Measurements from ENCODE around the gene BANP. TPM values are rescaled to one million over a fixed set of nuclear protein-coding genes. Genes with fewer than 3 reads are reported as not detected.
"Not testable (repeated sequence)": the region's sequence is repeated elsewhere in the genome, so short reads cannot be mapped to it uniquely, and the experiment has no call there.

Gene BANP
- total RNA-seq, 1 experiment from 2014 or later, result 34.5 TPM

- DNase-seq (ENCODE audit: low spot score); H3K27me3 Mint-ChIP-seq (ENCODE audit: low read depth); H3K4me3 Mint-ChIP-seq; H3K27ac Mint-ChIP-seq; CTCF ChIA-PET; POLR2A ChIA-PET; H3K9me3 Mint-ChIP-seq; ATAC-seq: not testable (repeated sequence)
- Mint-ChIP-seq H3K36me3 (peaks cover 34% of the 10 kb centered on the region), H3K4me1 (peaks cover 16% of the 10 kb centered on the region)
These were observed 35.2 kb downstream of the BANP start for GRCh38 chr16:87986361-87986849.

DNA sequence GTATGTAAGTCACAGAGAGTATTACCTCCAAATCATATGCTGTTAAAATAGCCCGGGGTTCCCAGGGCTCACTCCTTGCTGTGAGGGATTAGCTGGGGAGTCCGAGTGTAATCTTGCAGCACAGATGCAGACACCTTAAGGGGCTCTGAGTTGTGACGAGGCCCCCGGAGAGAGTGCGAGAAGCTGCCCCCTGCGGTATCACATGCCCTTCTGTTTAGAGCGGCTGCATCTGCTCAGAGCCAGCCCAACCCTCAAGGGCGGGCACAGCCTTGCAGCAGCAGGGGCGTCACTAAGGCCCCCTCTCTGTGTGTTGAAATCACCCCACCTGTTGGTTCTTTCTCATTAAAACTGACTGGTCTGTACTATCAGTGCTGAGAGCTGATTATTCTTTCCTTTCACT lies 37.4 kb downstream of the BANP start:
- H3K9me3 Mint-ChIP-seq, H3K4me3 Mint-ChIP-seq: not testable (repeated sequence)

DNA sequence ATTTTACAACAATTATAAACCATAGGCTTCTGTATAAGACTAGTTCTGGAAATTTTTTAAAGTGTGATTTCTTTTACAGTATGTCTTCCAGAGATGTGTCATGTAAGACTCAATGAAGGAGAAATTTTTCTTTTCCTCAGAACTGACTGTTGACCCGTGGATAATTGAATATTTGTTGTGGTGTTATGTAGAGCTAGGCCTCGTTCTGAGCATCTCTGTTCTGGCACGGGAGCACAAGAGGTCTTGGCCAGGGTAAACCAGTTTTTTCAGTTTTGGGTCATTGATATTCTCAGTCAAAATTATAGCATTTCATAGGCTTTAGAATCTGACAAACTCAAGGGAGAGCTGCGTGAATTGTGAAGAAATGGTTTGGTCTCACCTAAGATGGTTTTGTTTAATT lies 39.0 kb downstream of the BANP start:
- H3K9me3 Mint-ChIP-seq; ATAC-seq; DNase-seq (ENCODE audit: low spot score); POLR2A ChIA-PET; H3K27me3 Mint-ChIP-seq (ENCODE audit: low read depth); CTCF ChIA-PET; H3K27ac Mint-ChIP-seq; H3K4me3 Mint-ChIP-seq: not testable (repeated sequence)
- Mint-ChIP-seq H3K4me1 (peaks cover 11% of the 10 kb centered on the region), H3K36me3 (peaks cover 25% of the 10 kb centered on the region)

More for the DNA sequence above, 37.4 kb downstream of the BANP start:
- POLR2A ChIA-PET; DNase-seq (ENCODE audit: low spot score); H3K27me3 Mint-ChIP-seq (ENCODE audit: low read depth): not testable (repeated sequence)
- CTCF ChIA-PET, result interaction anchor here (0.6 kb wide), 1 partner anchor 32 kb away, joined by 5 read pairs; no protein-coding TSS in a partner anchor
- peaks cover 11% of the 10 kb centered on the region for H3K4me1 Mint-ChIP-seq
- H3K36me3 Mint-ChIP-seq, result peaks cover 29% of the 10 kb centered on the region
- peak; percentile 91 for ATAC-seq
- H3K27ac Mint-ChIP-seq, result peak overlapping the region; percentile 60; the same call in 1 of the 2 replicates

- ATAC-seq; DNase-seq (ENCODE audit: low spot score); H3K27ac Mint-ChIP-seq; POLR2A ChIA-PET; H3K4me3 Mint-ChIP-seq; H3K27me3 Mint-ChIP-seq (ENCODE audit: low read depth); CTCF ChIA-PET; H3K9me3 Mint-ChIP-seq: not testable (repeated sequence)
- H3K4me1 Mint-ChIP-seq, result peaks cover 11% of the 10 kb centered on the region
- H3K36me3 Mint-ChIP-seq, result peaks cover 13% of the 10 kb centered on the region
These were observed 40.9 kb downstream of the BANP start for GRCh38 chr16:87992142-87992541.

DNA sequence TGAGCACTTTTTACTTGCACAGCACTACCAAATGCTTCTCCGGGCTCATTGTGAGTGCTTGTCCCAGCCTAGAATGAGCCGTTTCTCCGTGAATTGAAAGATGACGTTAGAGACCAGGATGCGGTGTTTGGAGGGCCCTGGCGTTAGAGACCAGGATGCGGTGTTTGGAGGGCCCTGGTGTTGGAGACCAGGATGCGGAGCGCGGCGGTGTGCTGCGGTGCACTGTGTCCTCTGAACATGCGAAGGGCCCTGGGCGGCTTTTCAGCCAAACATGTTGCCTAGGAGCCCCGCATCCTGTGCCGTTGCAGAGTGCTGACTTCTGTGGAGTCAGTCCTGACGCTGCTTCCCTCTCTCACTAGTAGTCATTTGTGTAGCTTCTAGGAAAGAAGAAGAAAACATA lies 42.7 kb downstream of the BANP start:
- no peak for ATAC-seq
- Mint-ChIP-seq H3K27me3 (ENCODE audit: low read depth) (no peaks in the 10 kb centered on the region), H3K36me3 (peaks cover 18% of the 10 kb centered on the region), H3K4me1 (peaks cover 5% of the 10 kb centered on the region), H3K27ac (no peak overlapping the region), H3K4me3 (no peak overlapping the region), H3K9me3 (no peaks in the 10 kb centered on the region)
- DNase-seq (ENCODE audit: low spot score), result no peak
- ChIA-PET POLR2A (no interaction called here), CTCF (no interaction called here)
- TF ChIP-seq ESRRA (CRISPR knock-in tag; IDR thresholded peaks at IDR 0.05; ENCODE audit: borderline replicate concordance), result no peak
- no peak for TF ChIP-seq CBFB (CRISPR knock-in tag; IDR thresholded peaks at IDR 0.05; ENCODE audit: low read depth)
- no peak for TF ChIP-seq NFYB (CRISPR knock-in tag; conservative IDR thresholded peaks at IDR 0.05; ENCODE audit: low read depth)

DNA sequence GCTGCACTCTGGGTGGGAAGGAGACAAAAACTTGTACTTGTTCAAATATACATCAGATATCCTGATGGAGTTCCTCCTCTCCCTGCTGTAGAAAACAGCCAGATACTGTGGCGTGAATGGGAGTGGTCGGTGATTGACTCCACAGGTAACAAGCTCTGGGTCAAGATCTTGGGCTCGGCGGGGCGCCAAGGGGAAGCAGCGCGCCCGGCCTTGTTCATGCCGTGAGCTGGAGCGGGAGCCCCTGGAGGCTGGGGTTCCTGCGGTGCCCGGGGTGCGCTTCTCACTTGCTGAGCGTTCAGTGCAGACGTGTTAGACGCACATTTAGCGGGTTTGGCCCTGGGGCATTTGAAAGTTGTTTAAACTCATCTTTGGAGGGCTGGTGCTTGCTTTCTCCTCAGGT lies 44.4 kb downstream of the BANP start:
- Mint-ChIP-seq H3K36me3 (peaks cover 17% of the 10 kb centered on the region; the same call in 1 of the 2 replicates), H3K9me3 (no peaks in the 10 kb centered on the region), H3K4me3 (no peak overlapping the region), H3K4me1 (no peaks in the 10 kb centered on the region), H3K27ac (no peak overlapping the region), H3K27me3 (ENCODE audit: low read depth) (no peaks in the 10 kb centered on the region)
- ChIA-PET POLR2A (no interaction called here), CTCF (no interaction called here)
- no peak for DNase-seq (ENCODE audit: low spot score)
- ATAC-seq, result no peak
- TF ChIP-seq, protein P1, sequence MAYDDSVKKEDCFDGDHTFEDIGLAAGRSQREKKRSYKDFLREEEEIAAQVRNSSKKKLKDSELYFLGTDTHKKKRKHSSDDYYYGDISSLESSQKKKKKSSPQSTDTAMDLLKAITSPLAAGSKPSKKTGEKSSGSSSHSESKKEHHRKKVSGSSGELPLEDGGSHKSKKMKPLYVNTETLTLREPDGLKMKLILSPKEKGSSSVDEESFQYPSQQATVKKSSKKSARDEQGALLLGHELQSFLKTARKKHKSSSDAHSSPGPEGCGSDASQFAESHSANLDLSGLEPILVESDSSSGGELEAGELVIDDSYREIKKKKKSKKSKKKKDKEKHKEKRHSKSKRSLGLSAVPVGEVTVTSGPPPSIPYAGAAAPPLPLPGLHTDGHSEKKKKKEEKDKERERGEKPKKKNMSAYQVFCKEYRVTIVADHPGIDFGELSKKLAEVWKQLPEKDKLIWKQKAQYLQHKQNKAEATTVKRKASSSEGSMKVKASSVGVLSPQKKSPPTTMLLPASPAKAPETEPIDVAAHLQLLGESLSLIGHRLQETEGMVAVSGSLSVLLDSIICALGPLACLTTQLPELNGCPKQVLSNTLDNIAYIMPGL (CRISPR knock-in tag; IDR thresholded peaks at IDR 0.05), result no peak
- TF ChIP-seq TEAD4 (CRISPR knock-in tag; IDR thresholded peaks at IDR 0.05), result no peak
- TF ChIP-seq, protein P2, sequence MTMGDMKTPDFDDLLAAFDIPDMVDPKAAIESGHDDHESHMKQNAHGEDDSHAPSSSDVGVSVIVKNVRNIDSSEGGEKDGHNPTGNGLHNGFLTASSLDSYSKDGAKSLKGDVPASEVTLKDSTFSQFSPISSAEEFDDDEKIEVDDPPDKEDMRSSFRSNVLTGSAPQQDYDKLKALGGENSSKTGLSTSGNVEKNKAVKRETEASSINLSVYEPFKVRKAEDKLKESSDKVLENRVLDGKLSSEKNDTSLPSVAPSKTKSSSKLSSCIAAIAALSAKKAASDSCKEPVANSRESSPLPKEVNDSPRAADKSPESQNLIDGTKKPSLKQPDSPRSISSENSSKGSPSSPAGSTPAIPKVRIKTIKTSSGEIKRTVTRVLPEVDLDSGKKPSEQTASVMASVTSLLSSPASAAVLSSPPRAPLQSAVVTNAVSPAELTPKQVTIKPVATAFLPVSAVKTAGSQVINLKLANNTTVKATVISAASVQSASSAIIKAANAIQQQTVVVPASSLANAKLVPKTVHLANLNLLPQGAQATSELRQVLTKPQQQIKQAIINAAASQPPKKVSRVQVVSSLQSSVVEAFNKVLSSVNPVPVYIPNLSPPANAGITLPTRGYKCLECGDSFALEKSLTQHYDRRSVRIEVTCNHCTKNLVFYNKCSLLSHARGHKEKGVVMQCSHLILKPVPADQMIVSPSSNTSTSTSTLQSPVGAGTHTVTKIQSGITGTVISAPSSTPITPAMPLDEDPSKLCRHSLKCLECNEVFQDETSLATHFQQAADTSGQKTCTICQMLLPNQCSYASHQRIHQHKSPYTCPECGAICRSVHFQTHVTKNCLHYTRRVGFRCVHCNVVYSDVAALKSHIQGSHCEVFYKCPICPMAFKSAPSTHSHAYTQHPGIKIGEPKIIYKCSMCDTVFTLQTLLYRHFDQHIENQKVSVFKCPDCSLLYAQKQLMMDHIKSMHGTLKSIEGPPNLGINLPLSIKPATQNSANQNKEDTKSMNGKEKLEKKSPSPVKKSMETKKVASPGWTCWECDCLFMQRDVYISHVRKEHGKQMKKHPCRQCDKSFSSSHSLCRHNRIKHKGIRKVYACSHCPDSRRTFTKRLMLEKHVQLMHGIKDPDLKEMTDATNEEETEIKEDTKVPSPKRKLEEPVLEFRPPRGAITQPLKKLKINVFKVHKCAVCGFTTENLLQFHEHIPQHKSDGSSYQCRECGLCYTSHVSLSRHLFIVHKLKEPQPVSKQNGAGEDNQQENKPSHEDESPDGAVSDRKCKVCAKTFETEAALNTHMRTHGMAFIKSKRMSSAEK (CRISPR knock-in tag; IDR thresholded peaks at IDR 0.05; ENCODE audit: borderline replicate concordance), result no peak
- TF ChIP-seq PREB (CRISPR knock-in tag; IDR thresholded peaks at IDR 0.05; ENCODE audit: borderline replicate concordance), result no peak
- no peak for TF ChIP-seq ETV6 (CRISPR knock-in tag; IDR thresholded peaks at IDR 0.05)
- no peak for TF ChIP-seq E2F5 (CRISPR knock-in tag; IDR thresholded peaks at IDR 0.05)
- no peak for TF ChIP-seq ZNF671 (CRISPR knock-in tag; IDR thresholded peaks at IDR 0.05)
- TF ChIP-seq NFATC4 (CRISPR knock-in tag; IDR thresholded peaks at IDR 0.05), result no peak
- no peak for TF ChIP-seq ATF1 (CRISPR knock-in tag; IDR thresholded peaks at IDR 0.05)
- TF ChIP-seq ZBTB21 (CRISPR knock-in tag; IDR thresholded peaks at IDR 0.05; ENCODE audit: borderline replicate concordance), result no peak
- TF ChIP-seq ZNF416 (CRISPR knock-in tag; IDR thresholded peaks at IDR 0.05), result no peak

Data from WTC11 (cell line).